Lung microvascular endothelial cell (primary cell): ENCODE data around the gene WFIKKN1. TPM values are rescaled to one million over a fixed set of nuclear protein-coding genes. Genes with fewer than 3 reads are reported as not detected.

Experiments used
- DNase-seq, 2 donors: peaks; one replicate each; pipeline versions ENCODE4 v3.0.0 to v3.0.0-alpha.2; 2010; ENCODE audit warnings: low read depth in 2 of 2
- total RNA-seq: library from RNA; depleted of rRNA; stranded (reverse); fragments of >200 nt; gene quantifications from 2 replicates; pipeline ENCODE4 v1.2.1, GENCODE V29; 2014

WFIKKN1 gene
- total RNA-seq, 1 donor from 2014 or later: 0.20 TPM

- DNase-seq: no peak
These were observed 26.7 kb downstream of the WFIKKN1 start for GRCh38 chr16:657487-657886.

GRCh38 chr16:658679-659571, 28.1 kb downstream of the WFIKKN1 start:
- no peak for DNase-seq

GRCh38 chr16:659618-660017, 28.8 kb downstream of the WFIKKN1 start:
- DNase-seq: no peak

GRCh38 chr16:660132-660458, 29.3 kb downstream of the WFIKKN1 start:
- no peak for DNase-seq

GRCh38 chr16:660459-661183, 29.8 kb downstream of the WFIKKN1 start:
- peak; percentile 94 for DNase-seq

- DNase-seq: no peak
These were observed 30.5 kb downstream of the WFIKKN1 start for GRCh38 chr16:661184-661821.

- DNase-seq: no peak
These were observed 31.3 kb downstream of the WFIKKN1 start for GRCh38 chr16:662095-662494.

GRCh38 chr16:662597-662996, 31.8 kb downstream of the WFIKKN1 start:
- DNase-seq: no peak

- no peak for DNase-seq
These were observed 35.8 kb downstream of the WFIKKN1 start for GRCh38 chr16:666572-666971.

- DNase-seq: no peak
These were observed 36.5 kb downstream of the WFIKKN1 start for GRCh38 chr16:667113-667779.

- DNase-seq: peak; percentile 94 to 95
These were observed 37.2 kb downstream of the WFIKKN1 start, which contains the start of gene RHOT2 for GRCh38 chr16:667780-668518. Gene RHOT2 (plus strand): TSS chr16:668132. CDS start chr16:668200, 68 bp downstream.

GRCh38 chr16:668519-669171, 37.9 kb downstream of the WFIKKN1 start:
- DNase-seq: peak; percentile 32 to 36

- DNase-seq: no peak
These were observed 38.9 kb downstream of the WFIKKN1 start for GRCh38 chr16:669666-670065.

GRCh38 chr16:670485-671352, 39.9 kb downstream of the WFIKKN1 start:
- no peak for DNase-seq

GRCh38 chr16:671353-672131, 40.8 kb downstream of the WFIKKN1 start:
- DNase-seq: no peak

GRCh38 chr16:672371-672770, 41.6 kb downstream of the WFIKKN1 start:
- no peak for DNase-seq

GRCh38 chr16:672851-673250, 42.1 kb downstream of the WFIKKN1 start:
- DNase-seq: no peak

GRCh38 chr16:673399-673991, 42.7 kb downstream of the WFIKKN1 start:
- DNase-seq: no peak
